ENCODE measurements around the gene SERTAD2.

Gene SERTAD2

GRCh38 chr2:64632835-64633819 is 20.6 kb downstream of the SERTAD2 start:
- FAIRE-seq (no peak), DNase-seq (ENCODE audit: insufficient read length, low spot score) (no peak)
- TF ChIP-seq CTCF (IDR thresholded peaks at IDR 0.05; ENCODE audit: insufficient read depth, missing control alignments) = no peak

GRCh38 chr2:64631771-64632170 is 21.9 kb downstream of the SERTAD2 start:
- DNase-seq (ENCODE audit: insufficient read length, low spot score) (no peak), FAIRE-seq (no peak)
- TF ChIP-seq CTCF (IDR thresholded peaks at IDR 0.05; ENCODE audit: insufficient read depth, missing control alignments) = no peak

GRCh38 chr2:64630752-64631151 is 23.0 kb downstream of the SERTAD2 start:
- FAIRE-seq (no peak), DNase-seq (ENCODE audit: insufficient read length, low spot score) (no peak)
- no peak for TF ChIP-seq CTCF (IDR thresholded peaks at IDR 0.05; ENCODE audit: insufficient read depth, missing control alignments)

- TF ChIP-seq CTCF (IDR thresholded peaks at IDR 0.05; ENCODE audit: insufficient read depth, missing control alignments) = no peak
- FAIRE-seq = no peak
- DNase-seq (ENCODE audit: insufficient read length, low spot score) = no peak
Measured at GRCh38 chr2:64629875-64630274, 23.8 kb downstream of the SERTAD2 start.

GRCh38 chr2:64629329-64629781 is 24.4 kb downstream of the SERTAD2 start:
- no peak for DNase-seq (ENCODE audit: insufficient read length, low spot score)
- TF ChIP-seq CTCF (IDR thresholded peaks at IDR 0.05; ENCODE audit: insufficient read depth, missing control alignments) = no peak
- FAIRE-seq = no peak

GRCh38 chr2:64627860-64628841 is 25.6 kb downstream of the SERTAD2 start:
- TF ChIP-seq CTCF (IDR thresholded peaks at IDR 0.05; ENCODE audit: insufficient read depth, missing control alignments) = no peak
- DNase-seq (ENCODE audit: insufficient read length, low spot score) (no peak), FAIRE-seq (no peak)

Measured in D721Med (cell line).